Umbilical cord (tissue), 2 donors: ENCODE results near the gene TLN1. TPM values are rescaled to one million over a fixed set of nuclear protein-coding genes. Genes with fewer than 3 reads are reported as not detected.

Experiments
- DNase-seq: peaks from one replicate; pipeline ENCODE4 v3.0.0-alpha.2; 2015; ENCODE audit warnings: low spot score
- total RNA-seq: library from RNA; depleted of rRNA; stranded (reverse); fragments of >200 nt; gene quantifications from one replicate; pipeline ENCODE4 v1.2.3, GENCODE V29; 2014; ENCODE audit warnings: low replicate concordance; ENCODE audit not compliant: insufficient read depth

TLN1 gene
- total RNA-seq, 1 donor from 2014 or later = 273 TPM

- peak; percentile 56 for DNase-seq
Observed at GRCh38 chr9:35688558-35689541, 43.1 kb downstream of the TLN1 start.

- no peak for DNase-seq
Observed at GRCh38 chr9:35687972-35688557, 43.9 kb downstream of the TLN1 start.

DNA sequence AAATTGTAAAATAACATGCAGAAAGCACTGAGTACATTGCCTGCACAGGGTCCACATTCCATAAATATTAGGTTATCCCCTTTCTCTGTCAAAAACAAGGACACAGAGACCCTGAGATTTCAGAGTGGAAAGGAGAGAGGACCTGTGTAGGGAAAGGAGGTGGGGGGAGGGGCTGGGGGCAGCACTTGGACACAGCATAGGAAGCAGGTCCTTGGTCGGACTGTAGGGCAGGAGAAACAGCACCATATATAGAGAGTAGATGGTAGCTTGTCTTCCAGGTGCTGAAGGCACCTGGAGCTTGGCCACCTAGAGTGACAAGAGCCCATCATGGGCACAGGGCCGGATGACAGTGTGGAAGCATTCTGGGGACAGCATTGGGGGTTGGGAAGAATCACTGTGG, 44.7 kb downstream of the TLN1 start:
- no peak for DNase-seq

- peak; percentile 60 for DNase-seq
Observed at GRCh38 chr9:35686222-35687203, 45.5 kb downstream of the TLN1 start.

DNA sequence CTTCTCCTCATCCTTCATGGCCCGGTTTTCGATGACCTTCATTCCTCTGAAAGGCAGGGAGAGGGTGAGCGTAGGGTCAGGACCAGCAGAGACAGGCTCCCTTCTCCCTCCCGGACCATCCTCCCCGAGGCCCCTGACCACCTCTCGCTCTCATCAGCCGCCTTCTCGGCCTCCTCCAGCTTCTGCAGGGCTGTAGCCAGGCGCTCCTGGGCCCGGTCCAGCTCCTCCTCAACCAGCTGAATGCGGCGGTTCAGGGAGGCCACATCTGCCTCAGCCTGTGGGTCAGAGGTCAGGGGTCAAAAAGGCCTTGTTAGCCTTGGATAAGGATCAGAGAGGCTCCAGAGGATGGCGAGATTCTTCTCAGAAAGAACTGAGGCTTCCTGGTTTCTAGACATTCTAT, 46.5 kb downstream of the TLN1 start:
- no peak for DNase-seq

GRCh38 chr9:35684921-35685320, 47.1 kb downstream of the TLN1 start:
- DNase-seq = no peak

- DNase-seq = no peak
Observed at GRCh38 chr9:35683323-35683722, 48.7 kb downstream of the TLN1 start.

GRCh38 chr9:35682520-35683315, 49.3 kb downstream of the TLN1 start:
- no peak for DNase-seq

- no peak for DNase-seq
Observed at GRCh38 chr9:35682051-35682450, 49.9 kb downstream of the TLN1 start.

GRCh38 chr9:35681341-35682002, 50.5 kb downstream of the TLN1 start:
- DNase-seq = no peak

- DNase-seq = no peak
Observed at GRCh38 chr9:35680331-35681105, 51.5 kb downstream of the TLN1 start.

DNA sequence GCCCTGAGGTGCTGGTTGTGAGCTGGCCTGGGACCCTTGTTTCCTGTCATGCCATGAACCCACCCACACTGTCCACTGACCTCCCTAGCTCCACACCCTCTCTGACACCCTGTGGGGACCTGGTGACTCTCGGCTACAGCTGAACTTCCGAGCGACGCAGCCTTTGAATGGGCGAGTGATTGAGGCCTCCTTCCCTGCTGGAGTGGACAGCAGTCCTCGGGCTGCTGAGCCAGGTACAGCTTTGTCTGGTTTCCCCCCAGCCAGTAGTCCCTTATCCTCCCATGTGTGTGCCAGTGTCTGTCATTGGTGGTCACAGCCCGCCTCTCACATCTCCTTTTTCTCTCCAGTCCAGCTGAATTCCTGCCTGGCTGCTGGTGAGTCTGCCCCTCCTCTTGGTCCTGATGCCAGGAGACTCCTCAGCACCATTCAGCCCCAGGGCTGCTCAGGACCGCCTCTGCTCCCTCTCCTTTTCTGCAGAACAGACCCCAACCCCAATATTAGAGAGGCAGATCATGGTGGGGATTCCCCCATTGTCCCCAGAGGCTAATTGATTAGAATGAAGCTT, 52.1 kb downstream of the TLN1 start:
- no peak for DNase-seq

DNA sequence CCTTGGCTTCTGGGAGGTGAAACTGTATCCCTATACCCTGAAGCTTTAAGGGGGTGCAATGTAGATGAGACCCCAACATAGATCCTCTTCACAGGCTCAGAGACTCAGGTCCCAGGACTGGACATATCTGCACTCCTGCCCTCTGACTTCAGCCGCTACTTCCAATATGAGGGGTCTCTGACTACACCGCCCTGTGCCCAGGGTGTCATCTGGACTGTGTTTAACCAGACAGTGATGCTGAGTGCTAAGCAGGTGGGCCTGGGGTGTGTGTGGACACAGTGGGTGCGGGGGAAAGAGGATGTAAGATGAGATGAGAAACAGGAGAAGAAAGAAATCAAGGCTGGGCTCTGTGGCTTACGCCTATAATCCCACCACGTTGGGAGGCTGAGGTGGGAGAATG, 52.9 kb downstream of the TLN1 start:
- no peak for DNase-seq

DNA sequence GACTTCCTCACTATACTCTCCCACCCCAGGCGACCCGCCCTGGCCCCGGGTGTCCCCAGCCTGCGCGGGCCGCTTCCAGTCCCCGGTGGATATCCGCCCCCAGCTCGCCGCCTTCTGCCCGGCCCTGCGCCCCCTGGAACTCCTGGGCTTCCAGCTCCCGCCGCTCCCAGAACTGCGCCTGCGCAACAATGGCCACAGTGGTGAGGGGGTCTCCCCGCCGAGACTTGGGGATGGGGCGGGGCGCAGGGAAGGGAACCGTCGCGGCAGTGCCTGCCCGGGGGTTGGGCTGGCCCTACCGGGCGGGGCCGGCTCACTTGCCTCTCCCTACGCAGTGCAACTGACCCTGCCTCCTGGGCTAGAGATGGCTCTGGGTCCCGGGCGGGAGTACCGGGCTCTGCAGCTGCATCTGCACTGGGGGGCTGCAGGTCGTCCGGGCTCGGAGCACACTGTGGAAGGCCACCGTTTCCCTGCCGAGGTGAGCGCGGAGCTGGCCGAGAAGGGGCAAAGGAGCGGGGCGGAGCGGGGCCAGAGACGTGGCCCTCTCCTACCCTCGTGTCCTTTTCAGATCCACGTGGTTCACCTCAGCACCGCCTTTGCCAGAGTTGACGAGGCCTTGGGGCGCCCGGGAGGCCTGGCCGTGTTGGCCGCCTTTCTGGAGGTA, 56.1 kb downstream of the TLN1 start:
- peak; percentile 67 for DNase-seq

DNA sequence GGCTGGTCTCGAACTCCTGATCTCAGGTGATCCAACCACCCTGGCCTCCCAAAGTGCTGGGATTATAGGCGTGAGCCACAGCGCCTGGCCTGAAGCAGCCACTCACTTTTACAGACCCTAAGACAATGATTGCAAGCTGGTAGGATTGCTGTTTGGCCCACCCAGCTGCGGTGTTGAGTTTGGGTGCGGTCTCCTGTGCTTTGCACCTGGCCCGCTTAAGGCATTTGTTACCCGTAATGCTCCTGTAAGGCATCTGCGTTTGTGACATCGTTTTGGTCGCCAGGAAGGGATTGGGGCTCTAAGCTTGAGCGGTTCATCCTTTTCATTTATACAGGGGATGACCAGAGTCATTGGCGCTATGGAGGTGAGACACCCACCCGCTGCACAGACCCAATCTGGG, 56.8 kb downstream of the TLN1 start:
- no peak for DNase-seq

DNA sequence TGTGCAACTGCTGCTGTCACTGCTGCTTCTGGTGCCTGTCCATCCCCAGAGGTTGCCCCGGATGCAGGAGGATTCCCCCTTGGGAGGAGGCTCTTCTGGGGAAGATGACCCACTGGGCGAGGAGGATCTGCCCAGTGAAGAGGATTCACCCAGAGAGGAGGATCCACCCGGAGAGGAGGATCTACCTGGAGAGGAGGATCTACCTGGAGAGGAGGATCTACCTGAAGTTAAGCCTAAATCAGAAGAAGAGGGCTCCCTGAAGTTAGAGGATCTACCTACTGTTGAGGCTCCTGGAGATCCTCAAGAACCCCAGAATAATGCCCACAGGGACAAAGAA, 58.0 kb downstream of the TLN1 start:
- no peak for DNase-seq

GRCh38 chr9:35673132-35674024, 58.6 kb downstream of the TLN1 start, which contains the start of gene CA9:
Gene CA9, plus strand, starts transcription at chr9:35673928. Its CDS starts 32 bp downstream, at chr9:35673960.
- no peak for DNase-seq
